Fibroblast of mammary gland (primary cell): Measurements from ENCODE around the gene DCHS2.

Experiments used
- DNase-seq: peaks from one replicate; pipeline ENCODE4 v3.0.0-alpha.2; 2010; ENCODE audit warnings: low read depth
- H3K4me3 ChIP-seq: 2 replicates; pipeline ENCODE4 v1.5.1; 2011; ENCODE audit warnings: low read depth, mild to moderate bottlenecking, low read length, moderate library complexity; ENCODE audit not compliant: control insufficient read depth
- CTCF ChIP-seq: conservative IDR thresholded peaks from 2 replicates; pipeline ENCODE4 v1.5.1; 2011; ENCODE audit warnings: low read depth, low read length, inconsistent platforms; ENCODE audit not compliant: control insufficient read depth, insufficient read depth

The DCHS2 gene

GRCh38 chr4:154490234-154490582 is 1.4 kb downstream of the DCHS2 start:
- no peak for DNase-seq
- H3K4me3 ChIP-seq, result no peak overlapping the region

GRCh38 chr4:154489558-154490233 is 1.9 kb downstream of the DCHS2 start:
- TF ChIP-seq CTCF, result no peak
- DNase-seq, result no peak
- no peak overlapping the region for H3K4me3 ChIP-seq

More at GRCh38 chr4:154490234-154490582, 1.4 kb downstream of the DCHS2 start:
- no peak for TF ChIP-seq CTCF

GRCh38 chr4:154487145-154487544 is 4.5 kb downstream of the DCHS2 start:
- no peak for TF ChIP-seq CTCF
- no peak for DNase-seq
- no peak overlapping the region for H3K4me3 ChIP-seq

- DNase-seq, result no peak
- H3K4me3 ChIP-seq, result no peak overlapping the region
- no peak for TF ChIP-seq CTCF
These were observed 6.3 kb downstream of the DCHS2 start for GRCh38 chr4:154485127-154485773.

- no peak overlapping the region for H3K4me3 ChIP-seq
- no peak for DNase-seq
- no peak for TF ChIP-seq CTCF
These were observed 13.1 kb downstream of the DCHS2 start for GRCh38 chr4:154478547-154478946.

- no peak overlapping the region for H3K4me3 ChIP-seq
- DNase-seq, result no peak
- no peak for TF ChIP-seq CTCF
These were observed 13.5 kb downstream of the DCHS2 start for GRCh38 chr4:154478128-154478527.
